A549 (cell line): Measurements from ENCODE around the gene RHOB. TPM values are rescaled to one million over a fixed set of nuclear protein-coding genes. Genes with fewer than 3 reads are reported as not detected.
"Not testable (repeated sequence)": the region's sequence is repeated elsewhere in the genome, so short reads cannot be mapped to it uniquely, and the experiment has no call there.

ENCODE experiments used
- ATAC-seq, 2 experiments: fragments of 200-7000 bp in 1 of 2; fragments of >200 bp in 1 of 2; cut with Nextera tagmentation in 1 of 2; cut with Tn5 transposase in 1 of 2; 3 replicates each; pipeline versions ENCODE4 v1.8.0 to v1.9.1; 2018 to 2020; ENCODE audit warnings: mild to moderate bottlenecking in 1 of 2, moderate library complexity in 1 of 2
- CTCF ChIA-PET: fragments of 300-600 bp; sonication (Branson Sonifier 250); formaldehyde crosslinking; extraction: SDS; loops from one replicate; lab custom pipeline; 2021; ENCODE audit warnings: antibody characterized with exemption, inconsistent platforms; lab: Yijun Ruan, JAX
- POLR2A ChIA-PET: fragments of 350-600 bp; formaldehyde crosslinking; extraction: SDS; loops from one replicate; lab custom pipeline; 2021; ENCODE audit warnings: antibody characterized with exemption, inconsistent platforms; lab: Yijun Ruan, JAX
- DNase-seq, 2 experiments: peaks; one replicate each; pipeline versions ENCODE4 v3.0.0 to v3.0.0-alpha.2; 2011 to 2016; ENCODE audit warnings: low read depth in 1 of 2, low spot score in 1 of 2
- FAIRE-seq: peaks from 2 replicates; lab custom pipeline; 2011; peaks lifted over from hg19 to GRCh38; lab: Jason Lieb, UNC
- H3K27ac ChIP-seq, 2 experiments: fragments of >200 bp; sonication (Bioruptor Twin); formaldehyde crosslinking; 3 replicates each; pipeline ENCODE4 v1.5.1; 2016 to 2017
- H3K4me1 ChIP-seq: fragments of >200 bp; sonication (Bioruptor Twin); formaldehyde crosslinking; 3 replicates; pipeline ENCODE4 v1.6.1; 2016
- H3K4me2 ChIP-seq: fragments of >200 bp; sonication (Bioruptor Twin); formaldehyde crosslinking; 3 replicates; pipeline ENCODE4 v1.6.1; 2016
- H3K4me3 ChIP-seq: fragments of >200 bp; sonication (Bioruptor Twin); formaldehyde crosslinking; 3 replicates; pipeline ENCODE4 v1.5.1; 2016
- H3K9me3 ChIP-seq: fragments of >200 bp; sonication (Bioruptor Twin); formaldehyde crosslinking; 3 replicates; pipeline ENCODE4 v1.6.1; 2016
- ATOH8 ChIP-seq: fragments of 250-450 bp; sonication (Bioruptor Pico); IDR thresholded peaks from 2 replicates; pipeline ENCODE4 v1.5.0; 2020; ENCODE audit warnings: low read depth, mild to moderate bottlenecking, moderate library complexity
- CHD2 ChIP-seq: fragments of 150-350 bp; IDR thresholded peaks from 2 replicates; pipeline ENCODE4 v1.6.1; 2014; ENCODE audit warnings: low read length; ENCODE audit not compliant: partially characterized antibody
- E2F6 ChIP-seq: IDR thresholded peaks from 2 replicates; pipeline ENCODE4 v1.6.1; 2012; ENCODE audit warnings: low read depth, borderline replicate concordance
- ELK1 ChIP-seq: fragments of 150-350 bp; IDR thresholded peaks from 2 replicates; pipeline ENCODE4 v1.6.1; 2014; ENCODE audit warnings: low read depth, mild to moderate bottlenecking, low read length
- EP300 ChIP-seq, 2 experiments: fragments of >200 bp; sonication (Bioruptor Twin); formaldehyde crosslinking; IDR thresholded peaks; 2 replicates in 1 of 2; 3 replicates in 1 of 2; pipeline ENCODE4 v1.6.1; 2016 to 2017
- FOSB ChIP-seq: fragments of 250-450 bp; sonication (Bioruptor Pico); IDR thresholded peaks from 2 replicates; pipeline ENCODE4 v1.5.0; 2020; ENCODE audit warnings: mild to moderate bottlenecking, moderate library complexity
- FOXS1 ChIP-seq: fragments of 250-450 bp; sonication (Bioruptor Pico); IDR thresholded peaks from 2 replicates; pipeline ENCODE4 v1.5.0; 2020; ENCODE audit warnings: mild to moderate bottlenecking, moderate library complexity
- HMGXB4 ChIP-seq: fragments of 250-450 bp; sonication (Bioruptor Pico); IDR thresholded peaks from 2 replicates; pipeline ENCODE4 v1.5.0; 2021; ENCODE audit warnings: mild to moderate bottlenecking, moderate library complexity, borderline replicate concordance
- MAFK ChIP-seq: fragments of 450-650 bp; IDR thresholded peaks from 2 replicates; pipeline ENCODE4 v1.6.1; 2014; ENCODE audit not compliant: partially characterized antibody
- MYC ChIP-seq: IDR thresholded peaks from 2 replicates; pipeline ENCODE4 v1.6.1; 2012; ENCODE audit warnings: mild to moderate bottlenecking, inconsistent platforms, low read length, improper control_type of control experiment, borderline replicate concordance
- RAD21 ChIP-seq, 2 experiments: fragments of >200 bp in 1 of 2; sonication (Bioruptor Twin) in 1 of 2; formaldehyde crosslinking in 1 of 2; IDR thresholded peaks in 1 of 2; conservative IDR thresholded peaks in 1 of 2; 2 replicates in 1 of 2; 3 replicates in 1 of 2; pipeline ENCODE4 v1.6.1; 2012 to 2018; ENCODE audit warnings: inconsistent platforms in 1 of 2
- ZC3H11A ChIP-seq: fragments of 450-650 bp; IDR thresholded peaks from 2 replicates; pipeline ENCODE4 v1.6.1; 2014; ENCODE audit warnings: antibody characterized with exemption, mild to moderate bottlenecking
- WGBS: methylation state at CpG from one replicate; pipeline ENCODE4 v1.1.6; 2017; ENCODE audit errors: missing lambda C conversion rate; 5-methylcytosine and 5-hydroxymethylcytosine counted together
- polyA plus RNA-seq, 4 experiments: library from polyadenylated mRNA; depleted of rRNA in 3 of 4; stranded (reverse); fragments of >200 nt; fragmentation: RNase III in 1 of 4; extraction: RNeasy Plus Mini Kit Qiagen cat#74134 plus additional on column Dnase treatment in 1 of 4; gene quantifications; 2 replicates in 3 of 4; 3 replicates in 1 of 4; pipeline ENCODE4 v1.2.3, GENCODE V29; 2011 to 2017

The RHOB gene
- polyA plus RNA-seq, 2 of the 4 experiments (the other 2 are of a cell fraction), result 84.5 to 157 TPM

GRCh38 chr2:20456636-20457426 lies 10.0 kb downstream of the RHOB start:
- Histone ChIP-seq H3K27ac (no peak overlapping the region), H3K4me1 (no peaks in the 10 kb centered on the region), H3K9me3 (no peaks in the 10 kb centered on the region; the same call in 2 of the 3 replicates), H3K4me2 (no peak overlapping the region), H3K4me3 (no peak overlapping the region)
- POLR2A ChIA-PET, result interaction anchor here (1.2 to 1.7 kb wide), 3 partner anchors 8 to 10 kb away, joined by 3 to 10 read pairs (median 9); partner anchors contain the start of gene RHOB
- 66% methylated on average over 3 of the region's 3 CpGs for WGBS
- no peak for TF ChIP-seq HMGXB4
- TF ChIP-seq FOXS1 (CRISPR knock-in tag), result no peak
- TF ChIP-seq ATOH8 (CRISPR knock-in tag), result no peak
- no peak for TF ChIP-seq MYC
- TF ChIP-seq ELK1, result no peak
- TF ChIP-seq RAD21 (conservative IDR thresholded peaks at IDR 0.05 in 1 of 2, IDR thresholded peaks at IDR 0.05 in 1 of 2), result no peak
- TF ChIP-seq E2F6, result no peak
- no peak for TF ChIP-seq ZC3H11A
- TF ChIP-seq EP300 (IDR thresholded peaks at IDR 0.05), result no peak
- no peak for TF ChIP-seq CHD2
- FAIRE-seq (no peak), ATAC-seq (no peak), DNase-seq (no peak)
- CTCF ChIA-PET, result interaction anchor here (0.8 to 2.3 kb wide), 8 partner anchors 10 to 194 kb away, joined by 3 to 7 read pairs (median 4); partner anchors contain the start of gene RHOB

GRCh38 chr2:20457661-20458630 lies 11.1 kb downstream of the RHOB start:
- ChIA-PET POLR2A (interaction anchor here (1.1 to 3.8 kb wide), 4 partner anchors 8 to 11 kb away, joined by 3 to 18 read pairs (median 6); partner anchors contain the start of gene RHOB), CTCF (interaction anchor here (0.7 to 2.3 kb wide), 11 partner anchors 10 to 203 kb away, joined by 3 to 6 read pairs (median 4); partner anchors contain the start of gene RHOB)
- no peaks in the 10 kb centered on the region for H3K4me1 ChIP-seq

GRCh38 chr2:20458737-20459484 lies 12.0 kb downstream of the RHOB start:
- POLR2A ChIA-PET, result interaction anchor here (1.1 to 3.8 kb wide), 2 partner anchors 9 to 12 kb away, joined by 3 to 18 read pairs; partner anchors contain the start of gene RHOB
- not testable (repeated sequence) for ATAC-seq, H3K27ac ChIP-seq, H3K4me3 ChIP-seq, H3K9me3 ChIP-seq, H3K4me1 ChIP-seq, DNase-seq, H3K4me2 ChIP-seq, FAIRE-seq
- WGBS, result 45% methylated on average over 5 of the region's 5 CpGs
- CTCF ChIA-PET, result interaction anchor here (0.7 to 2.3 kb wide), 6 partner anchors 168 to 202 kb away, joined by 3 to 6 read pairs (median 4); no protein-coding TSS in a partner anchor

More at GRCh38 chr2:20457661-20458630, 11.1 kb downstream of the RHOB start:
- TF ChIP-seq FOSB, result no peak
- TF ChIP-seq MAFK, result peak; percentile 78
- Histone ChIP-seq H3K4me2 (no peak overlapping the region), H3K4me3 (no peak overlapping the region), H3K9me3 (no peaks in the 10 kb centered on the region; the same call in 2 of the 3 replicates), H3K27ac (no peak overlapping the region)
- ATAC-seq (no peak), DNase-seq (no peak), FAIRE-seq (no peak)
- 71% methylated on average over 10 of the region's 10 CpGs for WGBS
